ENCODE results near the gene FYB1.

DNA sequence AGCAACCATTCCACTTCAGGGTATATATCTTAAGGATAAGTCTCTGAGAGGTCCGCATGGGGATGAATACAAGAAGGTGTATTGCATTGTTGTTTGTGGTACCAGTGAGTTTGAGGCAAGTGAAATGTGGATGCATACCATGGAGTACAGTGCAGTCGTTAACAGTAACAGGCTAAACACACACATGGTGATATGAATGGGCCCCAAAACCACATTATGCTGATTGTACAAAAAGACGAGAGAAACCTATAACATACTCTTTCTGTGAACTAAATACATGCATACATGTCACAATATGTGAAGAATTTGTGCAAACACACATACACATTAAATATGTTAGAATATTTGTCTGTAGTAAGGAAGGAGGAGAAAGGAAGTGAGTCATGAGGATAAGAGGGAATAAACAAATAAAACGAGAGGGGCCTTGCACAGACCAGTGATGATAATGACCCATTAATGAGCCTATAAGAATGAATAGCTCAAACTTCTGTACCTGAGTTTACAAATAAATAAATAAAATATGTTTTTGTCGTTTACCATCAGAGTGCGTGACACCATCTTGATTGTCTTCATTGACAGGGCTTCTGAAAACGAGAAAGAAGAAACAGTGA, 78.7 kb downstream of the FYB1 start:
- TF ChIP-seq, protein P1, sequence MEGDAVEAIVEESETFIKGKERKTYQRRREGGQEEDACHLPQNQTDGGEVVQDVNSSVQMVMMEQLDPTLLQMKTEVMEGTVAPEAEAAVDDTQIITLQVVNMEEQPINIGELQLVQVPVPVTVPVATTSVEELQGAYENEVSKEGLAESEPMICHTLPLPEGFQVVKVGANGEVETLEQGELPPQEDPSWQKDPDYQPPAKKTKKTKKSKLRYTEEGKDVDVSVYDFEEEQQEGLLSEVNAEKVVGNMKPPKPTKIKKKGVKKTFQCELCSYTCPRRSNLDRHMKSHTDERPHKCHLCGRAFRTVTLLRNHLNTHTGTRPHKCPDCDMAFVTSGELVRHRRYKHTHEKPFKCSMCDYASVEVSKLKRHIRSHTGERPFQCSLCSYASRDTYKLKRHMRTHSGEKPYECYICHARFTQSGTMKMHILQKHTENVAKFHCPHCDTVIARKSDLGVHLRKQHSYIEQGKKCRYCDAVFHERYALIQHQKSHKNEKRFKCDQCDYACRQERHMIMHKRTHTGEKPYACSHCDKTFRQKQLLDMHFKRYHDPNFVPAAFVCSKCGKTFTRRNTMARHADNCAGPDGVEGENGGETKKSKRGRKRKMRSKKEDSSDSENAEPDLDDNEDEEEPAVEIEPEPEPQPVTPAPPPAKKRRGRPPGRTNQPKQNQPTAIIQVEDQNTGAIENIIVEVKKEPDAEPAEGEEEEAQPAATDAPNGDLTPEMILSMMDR (IDR thresholded peaks at IDR 0.05; ENCODE audit: insufficient read depth, low read length): no peak
- TF ChIP-seq, protein P2, sequence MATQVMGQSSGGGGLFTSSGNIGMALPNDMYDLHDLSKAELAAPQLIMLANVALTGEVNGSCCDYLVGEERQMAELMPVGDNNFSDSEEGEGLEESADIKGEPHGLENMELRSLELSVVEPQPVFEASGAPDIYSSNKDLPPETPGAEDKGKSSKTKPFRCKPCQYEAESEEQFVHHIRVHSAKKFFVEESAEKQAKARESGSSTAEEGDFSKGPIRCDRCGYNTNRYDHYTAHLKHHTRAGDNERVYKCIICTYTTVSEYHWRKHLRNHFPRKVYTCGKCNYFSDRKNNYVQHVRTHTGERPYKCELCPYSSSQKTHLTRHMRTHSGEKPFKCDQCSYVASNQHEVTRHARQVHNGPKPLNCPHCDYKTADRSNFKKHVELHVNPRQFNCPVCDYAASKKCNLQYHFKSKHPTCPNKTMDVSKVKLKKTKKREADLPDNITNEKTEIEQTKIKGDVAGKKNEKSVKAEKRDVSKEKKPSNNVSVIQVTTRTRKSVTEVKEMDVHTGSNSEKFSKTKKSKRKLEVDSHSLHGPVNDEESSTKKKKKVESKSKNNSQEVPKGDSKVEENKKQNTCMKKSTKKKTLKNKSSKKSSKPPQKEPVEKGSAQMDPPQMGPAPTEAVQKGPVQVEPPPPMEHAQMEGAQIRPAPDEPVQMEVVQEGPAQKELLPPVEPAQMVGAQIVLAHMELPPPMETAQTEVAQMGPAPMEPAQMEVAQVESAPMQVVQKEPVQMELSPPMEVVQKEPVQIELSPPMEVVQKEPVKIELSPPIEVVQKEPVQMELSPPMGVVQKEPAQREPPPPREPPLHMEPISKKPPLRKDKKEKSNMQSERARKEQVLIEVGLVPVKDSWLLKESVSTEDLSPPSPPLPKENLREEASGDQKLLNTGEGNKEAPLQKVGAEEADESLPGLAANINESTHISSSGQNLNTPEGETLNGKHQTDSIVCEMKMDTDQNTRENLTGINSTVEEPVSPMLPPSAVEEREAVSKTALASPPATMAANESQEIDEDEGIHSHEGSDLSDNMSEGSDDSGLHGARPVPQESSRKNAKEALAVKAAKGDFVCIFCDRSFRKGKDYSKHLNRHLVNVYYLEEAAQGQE (IDR thresholded peaks at IDR 0.05; ENCODE audit: insufficient replicate concordance, low read depth): no peak
- no peak for TF ChIP-seq POLR2AphosphoS5 (IDR thresholded peaks at IDR 0.05; ENCODE audit: low read depth)

Data from HL-60 (cell line).